ENCODE results near the gene FXYD4.

FXYD4 gene

DNA sequence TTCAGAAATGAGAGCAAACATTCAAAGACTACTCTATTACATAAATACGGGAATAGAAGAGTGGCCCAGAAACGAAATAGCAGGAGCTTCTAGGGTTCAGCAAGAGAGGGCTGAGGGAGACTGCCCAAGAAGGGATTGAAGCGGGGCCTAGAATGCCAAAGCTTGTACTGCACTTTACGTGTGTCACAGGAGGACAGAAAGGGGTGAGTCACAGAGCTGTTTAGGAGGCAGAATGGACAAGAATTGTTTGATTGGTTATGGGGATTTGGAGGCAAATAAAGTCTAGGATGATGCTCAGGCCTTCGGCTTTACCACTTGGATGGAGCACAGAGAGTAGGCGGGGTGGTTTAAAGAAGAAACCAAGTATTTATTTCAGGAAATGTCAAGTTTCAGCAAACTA, 11.3 kb upstream of the FXYD4 start:
- no peak overlapping the region for H3K27ac ChIP-seq
- no peak for TF ChIP-seq ZFX (IDR thresholded peaks at IDR 0.05; ENCODE audit: borderline replicate concordance)
- TF ChIP-seq, protein P1, sequence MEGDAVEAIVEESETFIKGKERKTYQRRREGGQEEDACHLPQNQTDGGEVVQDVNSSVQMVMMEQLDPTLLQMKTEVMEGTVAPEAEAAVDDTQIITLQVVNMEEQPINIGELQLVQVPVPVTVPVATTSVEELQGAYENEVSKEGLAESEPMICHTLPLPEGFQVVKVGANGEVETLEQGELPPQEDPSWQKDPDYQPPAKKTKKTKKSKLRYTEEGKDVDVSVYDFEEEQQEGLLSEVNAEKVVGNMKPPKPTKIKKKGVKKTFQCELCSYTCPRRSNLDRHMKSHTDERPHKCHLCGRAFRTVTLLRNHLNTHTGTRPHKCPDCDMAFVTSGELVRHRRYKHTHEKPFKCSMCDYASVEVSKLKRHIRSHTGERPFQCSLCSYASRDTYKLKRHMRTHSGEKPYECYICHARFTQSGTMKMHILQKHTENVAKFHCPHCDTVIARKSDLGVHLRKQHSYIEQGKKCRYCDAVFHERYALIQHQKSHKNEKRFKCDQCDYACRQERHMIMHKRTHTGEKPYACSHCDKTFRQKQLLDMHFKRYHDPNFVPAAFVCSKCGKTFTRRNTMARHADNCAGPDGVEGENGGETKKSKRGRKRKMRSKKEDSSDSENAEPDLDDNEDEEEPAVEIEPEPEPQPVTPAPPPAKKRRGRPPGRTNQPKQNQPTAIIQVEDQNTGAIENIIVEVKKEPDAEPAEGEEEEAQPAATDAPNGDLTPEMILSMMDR (IDR thresholded peaks at IDR 0.05), result no peak

DNA sequence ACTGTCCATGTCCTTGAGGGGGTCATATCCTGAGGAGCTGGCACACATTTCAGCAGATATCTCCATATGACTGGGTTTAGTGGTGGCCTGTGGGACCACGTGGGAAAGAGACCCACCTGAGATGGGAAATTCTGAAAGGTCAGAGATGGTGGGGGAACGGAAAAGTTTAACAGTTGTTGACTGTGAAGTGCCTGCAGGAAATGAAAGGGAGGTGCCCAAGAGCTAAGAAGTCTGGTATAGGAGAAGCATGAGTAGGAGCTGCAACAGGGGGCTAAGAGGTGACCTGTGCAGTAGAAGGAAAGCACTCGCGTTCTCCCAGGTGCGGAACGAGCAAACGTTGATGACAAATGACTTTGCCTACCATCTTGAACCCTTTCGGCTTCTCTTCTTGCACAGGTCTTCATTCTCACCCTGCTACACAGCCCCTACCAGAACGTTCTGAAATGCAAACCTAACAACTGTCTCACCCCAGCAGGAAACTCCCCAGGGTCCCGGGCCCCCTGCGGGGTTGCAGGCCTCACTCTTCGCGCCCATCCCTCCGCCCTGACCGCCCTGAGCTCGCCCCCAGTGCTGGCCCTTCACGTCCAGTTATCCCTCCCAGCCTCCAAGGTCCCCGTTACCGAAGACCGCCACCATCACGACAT, 9.8 kb upstream of the FXYD4 start:
- peak overlapping the region; percentile 79 for H3K27ac ChIP-seq
- TF ChIP-seq, protein P1 (IDR thresholded peaks at IDR 0.05), result no peak

DNA sequence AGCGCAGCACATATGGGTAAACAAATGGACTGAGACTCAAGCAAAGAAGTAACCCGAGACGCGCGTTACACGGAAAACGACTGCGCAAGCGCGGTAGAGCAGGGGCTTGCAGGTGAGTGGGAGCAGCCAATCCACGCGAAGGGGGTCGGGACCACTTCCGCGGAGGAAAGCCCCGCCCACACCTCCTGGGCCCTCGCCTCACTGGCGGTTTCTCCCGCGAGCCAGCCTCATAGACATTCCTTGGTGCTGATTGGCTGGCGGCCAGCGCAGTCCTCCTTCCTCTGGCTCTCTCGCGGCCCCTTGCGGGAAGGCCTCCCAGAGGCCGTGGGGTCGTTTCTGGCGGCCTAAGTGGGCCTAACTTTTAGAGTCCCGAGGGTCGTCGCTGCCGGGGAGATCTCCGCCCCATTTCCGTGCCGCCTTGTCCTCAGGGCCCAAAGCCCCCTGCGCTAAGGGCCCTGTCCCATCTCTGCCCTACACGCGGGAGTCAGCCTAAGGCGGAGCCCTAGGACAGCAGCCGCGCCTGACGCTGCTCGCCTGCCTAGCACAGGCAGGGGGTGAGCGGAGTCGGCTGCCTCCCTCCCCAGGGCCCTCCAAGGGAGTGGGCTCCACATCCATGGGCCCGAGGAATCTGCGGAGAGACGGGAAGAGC, 9.1 kb upstream of the FXYD4 start:
- H3K27ac ChIP-seq, result peak overlapping the region; percentile 79

DNA sequence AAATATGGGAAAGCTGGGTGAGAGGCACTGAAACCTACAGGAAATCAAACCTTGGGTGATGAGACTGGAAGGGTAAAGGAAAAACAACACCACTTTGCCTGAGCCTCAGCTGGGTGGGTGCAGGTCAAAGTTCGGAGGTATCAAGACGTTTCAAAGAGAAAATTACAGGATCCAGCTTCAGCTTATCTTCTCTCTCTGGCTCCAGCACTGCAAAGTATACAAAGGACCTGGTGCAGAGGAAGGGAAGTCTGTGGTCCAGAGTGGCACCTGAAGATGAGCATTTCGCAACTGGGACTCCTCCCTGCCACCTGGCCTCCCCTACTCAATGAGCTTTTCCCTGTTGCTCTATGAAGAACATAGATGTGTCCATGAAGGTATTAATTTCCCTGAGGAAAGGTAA, 6.4 kb upstream of the FXYD4 start:
- TF ChIP-seq, protein P1 (IDR thresholded peaks at IDR 0.05), result no peak
- TF ChIP-seq ZFX (IDR thresholded peaks at IDR 0.05; ENCODE audit: borderline replicate concordance), result no peak

More for the DNA sequence above, 9.1 kb upstream of the FXYD4 start:
- no peak for TF ChIP-seq ZFX (IDR thresholded peaks at IDR 0.05; ENCODE audit: borderline replicate concordance)
- TF ChIP-seq, protein P1 (IDR thresholded peaks at IDR 0.05), result peak; percentile 79

DNA sequence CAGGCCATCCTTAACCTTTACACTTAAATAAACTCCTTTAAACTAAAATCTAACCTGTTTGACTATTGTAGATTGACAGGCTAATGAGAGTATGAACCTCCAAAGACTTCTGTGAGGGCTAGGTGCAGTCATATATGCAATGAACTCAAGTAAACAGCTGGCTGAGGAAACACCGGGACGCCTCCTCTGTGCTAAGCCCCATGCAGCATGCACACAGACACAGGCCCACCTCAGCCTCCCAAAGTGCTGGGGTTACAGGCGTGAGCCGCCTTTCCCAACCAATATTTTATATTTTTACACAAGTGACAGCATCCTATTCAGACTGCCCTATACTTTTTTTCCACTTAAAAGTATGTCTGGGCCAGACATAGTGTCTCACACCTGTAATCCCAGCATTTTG, 1.5 kb upstream of the FXYD4 start:
- TF ChIP-seq ZFX (IDR thresholded peaks at IDR 0.05; ENCODE audit: borderline replicate concordance), result no peak
- TF ChIP-seq, protein P1 (IDR thresholded peaks at IDR 0.05), result no peak
- H3K27ac ChIP-seq, result no peak overlapping the region

More for the DNA sequence above, 6.4 kb upstream of the FXYD4 start:
- H3K27ac ChIP-seq, result no peak overlapping the region

DNA sequence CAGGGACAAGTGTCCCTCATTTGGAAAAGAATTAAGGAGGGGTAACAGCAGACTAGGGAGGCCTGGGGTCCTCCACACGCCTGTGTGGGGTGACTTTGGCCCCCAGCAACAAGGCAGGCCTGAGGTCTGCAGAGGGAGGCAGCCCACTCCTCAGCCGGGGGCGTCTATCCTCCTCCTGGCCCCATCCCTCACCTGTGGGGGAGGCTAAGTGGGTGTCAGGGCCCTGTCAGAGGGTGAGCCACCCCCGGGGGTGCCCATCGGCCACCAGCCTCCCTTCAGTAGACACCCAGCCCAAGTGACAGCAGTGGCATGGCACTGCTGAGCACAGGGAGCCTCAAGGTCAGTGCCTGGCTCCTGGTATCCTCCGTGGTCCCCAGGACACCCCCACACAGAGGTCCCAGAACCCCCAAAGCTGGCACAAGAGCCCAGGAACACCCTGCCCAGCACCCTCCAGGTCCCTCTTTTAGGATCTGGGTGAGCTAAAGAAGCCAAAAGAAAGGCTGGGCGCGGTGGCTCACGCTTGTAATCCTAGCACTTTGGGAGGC, 693 bp upstream of the FXYD4 start:
- no peak for TF ChIP-seq ZFX (IDR thresholded peaks at IDR 0.05; ENCODE audit: borderline replicate concordance)
- TF ChIP-seq, protein P1 (IDR thresholded peaks at IDR 0.05), result no peak
- H3K27ac ChIP-seq, result no peak overlapping the region

DNA sequence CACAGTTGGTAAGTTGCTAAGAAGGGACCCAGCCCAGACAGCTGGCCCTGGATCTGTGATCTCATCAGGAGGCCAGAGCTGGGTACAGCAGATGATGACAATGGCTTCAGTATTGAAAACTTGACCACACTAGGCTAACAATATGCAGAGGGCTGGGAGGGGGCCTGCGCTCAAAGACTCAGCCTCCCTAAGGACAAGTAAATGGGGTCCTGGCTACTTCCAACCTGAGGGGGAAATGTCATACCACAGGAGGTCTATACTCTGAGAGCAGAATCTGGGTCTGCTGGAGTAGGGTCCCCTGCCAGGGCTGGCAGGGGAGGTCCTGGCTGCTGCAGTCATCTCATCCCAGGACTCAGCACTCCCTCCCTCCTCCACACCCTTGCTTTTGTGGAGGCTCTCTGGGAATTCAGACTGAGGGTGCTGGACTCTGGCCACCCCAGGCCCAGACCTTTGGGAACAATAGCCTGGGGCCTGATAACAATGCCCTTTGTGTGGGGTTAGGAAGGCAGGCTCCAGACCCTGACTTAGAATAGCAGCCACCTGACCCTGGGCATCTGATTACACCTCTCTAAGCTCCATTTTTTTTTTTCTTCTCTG, 1.4 kb downstream of the FXYD4 start:
- TF ChIP-seq, protein P1 (IDR thresholded peaks at IDR 0.05), result no peak
- no peak for TF ChIP-seq ZFX (IDR thresholded peaks at IDR 0.05; ENCODE audit: borderline replicate concordance)
- no peak overlapping the region for H3K27ac ChIP-seq
